Ishikawa (cell line): ENCODE measurements around the gene RALGPS1.
A peak's percentile ranks its signal among the peaks of the same experiment; 100 is the strongest.

Experiments used
- CEBPB ChIP-seq: IDR thresholded peaks from 2 replicates; pipeline ENCODE4 v1.6.1; 2012
- CREB1 ChIP-seq: IDR thresholded peaks from 2 replicates; pipeline ENCODE4 v1.6.1; 2012; ENCODE audit warnings: low read depth
- EGR1 ChIP-seq: IDR thresholded peaks from 2 replicates; pipeline ENCODE4 v1.6.1; 2012
- EP300 ChIP-seq: IDR thresholded peaks from 2 replicates; pipeline ENCODE4 v1.6.1; 2012; ENCODE audit warnings: borderline replicate concordance
- FOXM1 ChIP-seq: IDR thresholded peaks from 2 replicates; pipeline ENCODE4 v1.6.1; 2012; ENCODE audit warnings: low read depth, borderline replicate concordance
- MAX ChIP-seq: IDR thresholded peaks from 2 replicates; pipeline ENCODE4 v1.6.1; 2012
- NFIC ChIP-seq: IDR thresholded peaks from 2 replicates; pipeline ENCODE4 v1.6.1; 2012
- RAD21 ChIP-seq: IDR thresholded peaks from 2 replicates; pipeline ENCODE4 v1.6.1; 2012; ENCODE audit warnings: low read depth
- REST ChIP-seq: IDR thresholded peaks from 2 replicates; pipeline ENCODE4 v1.6.1; 2012; ENCODE audit warnings: low read depth, mild to moderate bottlenecking
- TAF1 ChIP-seq: IDR thresholded peaks from 2 replicates; pipeline ENCODE4 v1.6.1; 2012; ENCODE audit warnings: low read depth, mild to moderate bottlenecking
- TCF12 ChIP-seq: IDR thresholded peaks from 2 replicates; pipeline ENCODE4 v1.6.1; 2012; ENCODE audit warnings: low read depth
- TEAD4 ChIP-seq: IDR thresholded peaks from 2 replicates; pipeline ENCODE4 v1.6.1; 2012
- USF1 ChIP-seq: IDR thresholded peaks from 2 replicates; pipeline ENCODE4 v1.6.1; 2012
- YY1 ChIP-seq: IDR thresholded peaks from 2 replicates; pipeline ENCODE4 v1.6.1; 2012; ENCODE audit warnings: low read depth
- ZBTB7A ChIP-seq: IDR thresholded peaks from 2 replicates; pipeline ENCODE4 v1.6.1; 2012; ENCODE audit warnings: low read depth

Gene RALGPS1

GRCh38 chr9:127196826-127197145 is 282.2 kb downstream of the RALGPS1 start:
- no peak for TF ChIP-seq TCF12
- no peak for TF ChIP-seq RAD21
- no peak for TF ChIP-seq YY1
- TF ChIP-seq TEAD4, result no peak

GRCh38 chr9:127197186-127197860 is 282.7 kb downstream of the RALGPS1 start:
- no peak for TF ChIP-seq EP300
- TF ChIP-seq EGR1, result no peak
- TF ChIP-seq USF1, result no peak
- no peak for TF ChIP-seq CREB1
- no peak for TF ChIP-seq TAF1
- TF ChIP-seq RAD21, result no peak
- no peak for TF ChIP-seq TEAD4
- no peak for TF ChIP-seq CEBPB
- TF ChIP-seq FOXM1, result no peak
- no peak for TF ChIP-seq ZBTB7A
- no peak for TF ChIP-seq REST
- no peak for TF ChIP-seq MAX

GRCh38 chr9:127197861-127198430 is 283.4 kb downstream of the RALGPS1 start:
- TF ChIP-seq CREB1 (no peak), NFIC (no peak), MAX (no peak), TAF1 (no peak), ZBTB7A (no peak), RAD21 (no peak), USF1 (no peak), EGR1 (no peak)

- TF ChIP-seq EP300 (no peak), USF1 (no peak), MAX (no peak), EGR1 (no peak), YY1 (no peak), TAF1 (no peak), RAD21 (no peak), CREB1 (no peak), TEAD4 (no peak), CEBPB (no peak), REST (no peak), NFIC (no peak), ZBTB7A (no peak), FOXM1 (no peak), TCF12 (no peak)
These were observed 284.0 kb downstream of the RALGPS1 start for GRCh38 chr9:127198587-127198986.

- TF ChIP-seq EGR1 (no peak), USF1 (no peak), RAD21 (peak; percentile 97), CREB1 (no peak), CEBPB (no peak), TEAD4 (no peak), MAX (no peak)
These were observed 284.6 kb downstream of the RALGPS1 start for GRCh38 chr9:127199001-127199791.
